OCI-LY3 (cell line): ENCODE results near the gene CACNG4.

Source experiments
- CTCF ChIP-seq: fragments of 200-600, 300-600 bp; sonication (generic); IDR thresholded peaks from 2 replicates; pipeline ENCODE4 v1.5.1; 2014; ENCODE audit warnings: antibody characterized with exemption, low read length, low read depth
- EZH2phosphoT487 ChIP-seq: fragments of 200-600 bp; shearing (Covaris generic); IDR thresholded peaks from 2 replicates; pipeline ENCODE4 v1.6.1; 2018; ENCODE audit warnings: antibody characterized with exemption, mixed run types, low read depth

GRCh38 chr17:66992911-66993442 lies 28.5 kb downstream of the CACNG4 start:
- no peak for TF ChIP-seq CTCF
- no peak for TF ChIP-seq EZH2phosphoT487
